MCF 10A (cell line): ENCODE results near the gene SDHAF1. TPM values are rescaled to one million over a fixed set of nuclear protein-coding genes. Genes with fewer than 3 reads are reported as not detected.

Experiments
- Bru-seq: library from RNA; stranded (reverse); fragments of 400-500 nt; gene quantifications from one replicate; lab custom pipeline; 2021; lab: Mats Ljungman, UMichigan
- BruChase-seq, 2 experiments: library from RNA; stranded (reverse); fragments of 400-500 nt; gene quantifications; one replicate each; lab custom pipeline; 2021; lab: Mats Ljungman, UMichigan
- BruUV-seq: library from RNA; stranded (reverse); fragments of 400-500 nt; replicated peaks from 2 replicates; lab custom pipeline; 2021; lab: Mats Ljungman, UMichigan
- CTCF ChIA-PET: fragments of 300-600 bp; sonication (Branson Sonifier 250); formaldehyde crosslinking; extraction: SDS; loops from one replicate; lab custom pipeline; 2021; ENCODE audit warnings: antibody characterized with exemption, inconsistent platforms; lab: Yijun Ruan, JAX
- POLR2A ChIA-PET: fragments of 300-600, 350-650 bp; sonication (Branson Sonifier 250); formaldehyde crosslinking; extraction: SDS; loops from one replicate; lab custom pipeline; 2020; ENCODE audit warnings: antibody characterized with exemption, inconsistent platforms; lab: Yijun Ruan, JAX
- DNase-seq: peaks from one replicate; pipeline ENCODE4 v3.0.0-alpha.2; 2018; ENCODE audit not compliant: unreplicated experiment
- H3K27ac Mint-ChIP-seq: one replicate; pipeline ENCODE4 v1.8.0; 2022; ENCODE audit warnings: mild to moderate bottlenecking, low read depth, mixed read lengths; ENCODE audit not compliant: unreplicated experiment
- H3K27me3 Mint-ChIP-seq: one replicate; pipeline ENCODE4 v1.8.0; 2022; ENCODE audit warnings: mixed read lengths; ENCODE audit not compliant: insufficient read depth, unreplicated experiment
- H3K36me3 Mint-ChIP-seq: one replicate; pipeline ENCODE4 v1.8.0; 2022; ENCODE audit warnings: mild to moderate bottlenecking, moderate library complexity, mixed read lengths; ENCODE audit not compliant: insufficient read depth, unreplicated experiment
- H3K4me1 Mint-ChIP-seq: one replicate; pipeline ENCODE4 v1.8.0; 2022; ENCODE audit warnings: mixed read lengths; ENCODE audit not compliant: insufficient read depth, unreplicated experiment
- H3K4me3 Mint-ChIP-seq: one replicate; pipeline ENCODE4 v1.8.0; 2022; ENCODE audit warnings: mild to moderate bottlenecking, moderate library complexity, mixed read lengths; ENCODE audit not compliant: unreplicated experiment
- H3K9me3 Mint-ChIP-seq: one replicate; pipeline ENCODE4 v1.8.0; 2022; ENCODE audit warnings: mixed read lengths; ENCODE audit not compliant: unreplicated experiment
- CTCF ChIP-seq: fragments of 200-600 bp; IDR thresholded peaks from one replicate; pipeline ENCODE4 v1.8.0; 2022; ENCODE audit warnings: antibody characterized with exemption, mild to moderate bottlenecking; ENCODE audit not compliant: unreplicated experiment
- intact Hi-C: fragments of 100-400 bp; cut with micrococcal nuclease; formaldehyde crosslinking; loops from 2 replicates; pipeline ENCODE4 v1.14.1; 2022
- long read RNA-seq: library from polyadenylated mRNA; stranded (forward); transcript quantifications from one replicate; pipeline ENCODE4 v2.0.0, GENCODE V29; 2022
- total RNA-seq: library from RNA; stranded (reverse); gene quantifications from 2 replicates; pipeline ENCODE4 v1.2.3, GENCODE V29; 2022

Gene SDHAF1
- total RNA-seq (14.4 and 15.0 TPM in 2 replicates), Bru-seq, nascent RNA (percentile 55 among the genes with signal in this experiment), BruChase-seq, experiment 1, labeled RNA remaining after a 6-hour chase (percentile 69 among the genes with signal in this experiment), BruChase-seq, experiment 2, labeled RNA remaining after a 2-hour chase (percentile 79 among the genes with signal in this experiment)
- long read RNA-seq, transcript SDHAF1-201 (1 exons, 1,117 nt) = major isoform, 35 of 35 reads
- long read RNA-seq, partial matches to known transcripts = 0 of 35 reads
- long read RNA-seq, other reads (novel, unspliced or antisense) = 0 of 35 reads

DNA sequence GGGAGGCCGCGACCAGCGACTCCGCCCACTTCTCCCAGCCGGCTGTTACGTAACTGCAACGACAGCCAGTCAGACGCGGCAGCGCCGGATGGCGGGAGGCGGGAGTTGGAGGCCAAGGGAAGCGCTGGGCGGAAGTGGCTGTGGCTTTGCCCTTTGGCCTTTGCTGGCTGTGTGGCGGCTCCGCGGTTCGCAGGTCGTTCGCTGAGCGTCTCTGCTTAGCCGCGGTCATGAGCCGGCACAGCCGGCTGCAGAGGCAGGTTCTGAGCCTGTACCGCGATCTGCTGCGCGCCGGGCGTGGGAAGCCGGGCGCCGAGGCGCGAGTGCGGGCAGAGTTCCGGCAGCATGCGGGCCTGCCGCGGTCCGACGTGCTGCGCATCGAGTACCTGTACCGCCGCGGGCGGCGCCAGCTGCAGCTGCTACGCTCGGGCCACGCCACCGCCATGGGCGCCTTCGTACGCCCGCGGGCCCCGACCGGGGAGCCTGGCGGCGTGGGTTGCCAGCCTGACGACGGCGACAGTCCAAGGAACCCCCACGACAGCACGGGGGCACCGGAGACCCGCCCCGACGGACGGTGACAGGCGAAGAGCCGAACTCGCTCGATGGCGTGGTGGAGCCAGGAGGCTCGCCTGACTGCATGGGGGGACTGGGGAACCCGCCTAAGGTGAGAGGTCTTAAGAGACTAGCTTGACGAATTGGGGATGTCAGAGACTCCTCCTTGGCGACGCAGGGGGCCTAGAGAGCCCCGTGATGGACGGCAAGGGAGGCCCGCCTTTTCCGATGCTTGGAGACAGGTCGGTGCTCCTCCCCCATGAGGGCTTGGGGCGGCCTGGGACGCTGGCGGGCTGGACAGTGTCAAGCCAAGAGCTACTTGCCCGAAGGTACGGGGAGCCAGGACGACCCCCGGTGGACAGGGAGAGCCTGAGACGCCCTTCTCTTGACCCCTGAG is at the start of gene SDHAF1:
SDHAF1 (plus strand) TSS at position 141 of the 946 bp plus-strand sequence; CDS start at position 228, 87 bp downstream.
- Mint-ChIP-seq H3K27me3 (no peaks in the 10 kb centered on the region), H3K36me3 (peaks cover 31% of the 10 kb centered on the region), H3K9me3 (peaks cover 1% of the 10 kb centered on the region), H3K4me1 (peaks cover 21% of the 10 kb centered on the region), H3K27ac (peak within 1 kb of the TSS; percentile 93), H3K4me3 (peak within 1 kb of the TSS; percentile 86)
- BruUV-seq = TSS peak; percentile 58
- intact Hi-C loops = loop anchor here (1.0 kb wide), 1 partner anchor 59 kb away; the partner anchor contains the start of genes THAP8 and WDR62
- CTCF ChIA-PET = interaction anchor here (0.6 to 1.6 kb wide), 4 partner anchors 54 to 132 kb away, joined by 3 to 4 read pairs (median 3); no protein-coding TSS in a partner anchor
- DNase-seq = peak; percentile 95
- POLR2A ChIA-PET = interaction anchor here (0.8 to 2.4 kb wide), 4 partner anchors 14 to 119 kb away, joined by 3 to 12 read pairs (median 7); partner anchors contain the start of genes ALKBH6, POLR2I and SYNE4
- no peak for TF ChIP-seq CTCF

- H3K4me1 Mint-ChIP-seq = peaks cover 3% of the 10 kb centered on the region
- H3K9me3 Mint-ChIP-seq = no peaks in the 10 kb centered on the region
- H3K4me3 Mint-ChIP-seq = no peak overlapping the region
- no peak overlapping the region for H3K27ac Mint-ChIP-seq
- no peak for TF ChIP-seq CTCF
- BruUV-seq = no TSS peak
- ChIA-PET CTCF (interaction anchor here (0.6 to 0.8 kb wide), 2 partner anchors 64 to 235 kb away, joined by 3 read pairs; no protein-coding TSS in a partner anchor), POLR2A (no interaction called here)
- DNase-seq = no peak
- H3K36me3 Mint-ChIP-seq = peaks cover 8% of the 10 kb centered on the region
- H3K27me3 Mint-ChIP-seq = no peaks in the 10 kb centered on the region
- intact Hi-C loops = no loop called here
These were observed 48.8 kb upstream of the SDHAF1 start for GRCh38 chr19:35946203-35946602.

DNA sequence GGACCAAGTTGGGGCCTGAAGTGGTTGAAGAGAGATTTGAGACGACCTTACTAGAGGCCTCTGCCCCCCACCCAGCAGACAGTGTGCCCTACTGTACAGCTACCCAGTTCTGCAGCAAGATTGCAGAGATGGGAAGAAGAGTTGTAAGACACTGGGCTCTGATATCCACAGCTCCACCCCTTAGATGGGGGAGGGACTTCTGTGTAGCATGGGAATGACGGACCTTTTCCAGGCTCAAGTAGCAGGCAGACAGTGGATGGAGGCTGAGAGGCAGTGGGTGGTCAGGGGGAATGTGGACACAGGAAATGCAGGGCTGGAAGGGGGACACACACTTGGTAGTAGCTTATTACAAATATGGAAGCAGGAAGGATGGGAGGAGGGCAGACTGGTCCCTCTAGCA is 45.9 kb upstream of the SDHAF1 start:
- POLR2A ChIA-PET = interaction anchor here (1.0 kb wide), 1 partner anchor 18 kb away, joined by 6 read pairs; no protein-coding TSS in a partner anchor

More for the DNA sequence above, 45.9 kb upstream of the SDHAF1 start:
- no peak for DNase-seq
- Mint-ChIP-seq H3K9me3 (no peaks in the 10 kb centered on the region), H3K36me3 (no peaks in the 10 kb centered on the region), H3K4me1 (no peaks in the 10 kb centered on the region), H3K27me3 (no peaks in the 10 kb centered on the region), H3K27ac (no peak overlapping the region), H3K4me3 (no peak overlapping the region)
- no TSS peak for BruUV-seq
- intact Hi-C loops = no loop called here
- TF ChIP-seq CTCF = no peak
- CTCF ChIA-PET = interaction anchor here (0.6 to 1.6 kb wide), 3 partner anchors 9 to 110 kb away, joined by 3 to 4 read pairs (median 4); no protein-coding TSS in a partner anchor
